H9 (cell line): Measurements from ENCODE around the gene ZFP62. TPM values are rescaled to one million over a fixed set of nuclear protein-coding genes. Genes with fewer than 3 reads are reported as not detected.

Source experiments
- DNase-seq: peaks from one replicate; pipeline ENCODE4 v3.0.0-alpha.2; 2017
- H2AFZ ChIP-seq: one replicate; pipeline ENCODE4 v1.6.1; 2013; ENCODE audit warnings: mild to moderate bottlenecking, low read length, control low read depth, moderate library complexity
- H2AK5ac ChIP-seq: 2 replicates; pipeline ENCODE4 v1.6.1; 2013; ENCODE audit warnings: low read length, control low read depth, mixed read lengths; ENCODE audit not compliant: insufficient read length
- H2BK120ac ChIP-seq: one replicate; pipeline ENCODE4 v1.6.1; 2013; ENCODE audit warnings: low read depth, mild to moderate bottlenecking, low read length, control low read depth, inconsistent platforms; ENCODE audit not compliant: poor library complexity, severe bottlenecking
- H2BK12ac ChIP-seq: 2 replicates; pipeline ENCODE4 v1.6.1; 2013; ENCODE audit warnings: low read length, control low read depth, mixed read lengths, low read depth; ENCODE audit not compliant: insufficient read length
- H2BK15ac ChIP-seq: 2 replicates; pipeline ENCODE4 v1.6.1; 2013; ENCODE audit warnings: low read depth, low read length, control low read depth
- H2BK20ac ChIP-seq: one replicate; pipeline ENCODE4 v1.6.1; 2013; ENCODE audit warnings: low read depth, mild to moderate bottlenecking, low read length, control low read depth, inconsistent platforms; ENCODE audit not compliant: poor library complexity, severe bottlenecking
- H2BK5ac ChIP-seq: 2 replicates; pipeline ENCODE4 v1.6.1; 2013; ENCODE audit warnings: low read length, control low read depth, mixed read lengths; ENCODE audit not compliant: insufficient read length
- H3K14ac ChIP-seq: 2 replicates; pipeline ENCODE4 v1.6.1; 2013; ENCODE audit warnings: low read length, control low read depth; ENCODE audit not compliant: insufficient read depth
- H3K18ac ChIP-seq: 2 replicates; pipeline ENCODE4 v1.6.1; 2013; ENCODE audit warnings: low read depth, mild to moderate bottlenecking, mixed read lengths, low read length, control low read depth; ENCODE audit not compliant: insufficient read length
- H3K23ac ChIP-seq: 2 replicates; pipeline ENCODE4 v1.6.1; 2013; ENCODE audit warnings: low read length, control low read depth, mixed read lengths, low read depth; ENCODE audit not compliant: insufficient read length
- H3K23me2 ChIP-seq: 2 replicates; pipeline ENCODE4 v1.6.1; 2013; ENCODE audit warnings: low read depth, mild to moderate bottlenecking, mixed read lengths, low read length, control low read depth; ENCODE audit not compliant: insufficient read length, poor library complexity, severe bottlenecking
- H3K27ac ChIP-seq: 2 replicates; pipeline ENCODE4 v1.5.1; 2013; ENCODE audit warnings: low read length, control low read depth, mixed read lengths, low read depth; ENCODE audit not compliant: insufficient read length
- H3K27me3 ChIP-seq: 2 replicates; pipeline ENCODE4 v1.6.1; 2013; ENCODE audit warnings: low read length, control low read depth, inconsistent platforms; ENCODE audit not compliant: insufficient read depth
- H3K4ac ChIP-seq: 2 replicates; pipeline ENCODE4 v1.6.1; 2013; ENCODE audit warnings: low read depth, mild to moderate bottlenecking, control low read depth, inconsistent platforms, low read length, moderate library complexity
- H3K4me1 ChIP-seq: 2 replicates; pipeline ENCODE4 v1.6.1; 2013; ENCODE audit warnings: low read length, control low read depth, inconsistent platforms; ENCODE audit not compliant: insufficient read depth
- H3K4me2 ChIP-seq: 2 replicates; pipeline ENCODE4 v1.6.1; 2013; ENCODE audit warnings: low read length, control low read depth, mixed read lengths; ENCODE audit not compliant: insufficient read length, insufficient read depth
- H3K56ac ChIP-seq: 2 replicates; pipeline ENCODE4 v1.6.1; 2013; ENCODE audit warnings: low read depth, mild to moderate bottlenecking, mixed read lengths, low read length, control low read depth; ENCODE audit not compliant: insufficient read length
- H3K79me1 ChIP-seq: 2 replicates; pipeline ENCODE4 v1.6.1; 2013; ENCODE audit warnings: low read depth, mild to moderate bottlenecking, moderate library complexity, low read length, control low read depth, inconsistent platforms; ENCODE audit not compliant: insufficient read depth, poor library complexity, severe bottlenecking
- H3K79me2 ChIP-seq: 2 replicates; pipeline ENCODE4 v1.6.1; 2013; ENCODE audit warnings: low read length, control low read depth, inconsistent platforms; ENCODE audit not compliant: insufficient read depth
- H3K9ac ChIP-seq: 2 replicates; pipeline ENCODE4 v1.6.1; 2013; ENCODE audit warnings: low read length, control low read depth, mixed read lengths; ENCODE audit not compliant: insufficient read length; ENCODE audit errors: extremely low read depth
- H3K9me3 ChIP-seq: one replicate; pipeline ENCODE4 v1.6.1; 2013; ENCODE audit warnings: low read depth, low read length, inconsistent platforms; ENCODE audit not compliant: control insufficient read depth
- H3T11ph ChIP-seq: one replicate; pipeline ENCODE4 v1.6.1; 2013; ENCODE audit warnings: mild to moderate bottlenecking, low read length, control low read depth, inconsistent platforms
- H4K20me1 ChIP-seq: one replicate; pipeline ENCODE4 v1.6.1; 2013; ENCODE audit not compliant: control insufficient read depth, insufficient read length, insufficient read depth
- H4K5ac ChIP-seq: 2 replicates; pipeline ENCODE4 v1.6.1; 2013; ENCODE audit warnings: low read depth, mild to moderate bottlenecking, mixed read lengths, low read length, control low read depth; ENCODE audit not compliant: insufficient read length
- H4K8ac ChIP-seq: replicated peaks from 2 replicates; pipeline ENCODE4 v1.6.1; 2013; ENCODE audit warnings: low read length, control low read depth, mixed read lengths, low read depth; ENCODE audit not compliant: insufficient read length
- H4K91ac ChIP-seq: 2 replicates; pipeline ENCODE4 v1.6.1; 2013; ENCODE audit warnings: low read depth, mild to moderate bottlenecking, moderate library complexity, mixed read lengths, low read length, control low read depth; ENCODE audit not compliant: insufficient read length
- H3K27ac Mint-ChIP-seq, 3 experiments: 2 replicates in 2 of 3; 3 replicates in 1 of 3; pipeline ENCODE4 v1.8.0; 2020 to 2021; ENCODE audit warnings: mixed read lengths in 3 of 3, mild to moderate bottlenecking in 1 of 3, moderate library complexity in 1 of 3
- H3K27me3 Mint-ChIP-seq: 2 replicates; pipeline ENCODE4 v1.8.0; 2021; ENCODE audit warnings: low read depth, mild to moderate bottlenecking, moderate library complexity, mixed read lengths
- H3K36me3 Mint-ChIP-seq, 3 experiments: 2 replicates in 2 of 3; 3 replicates in 1 of 3; pipeline ENCODE4 v1.8.0; 2020 to 2021; ENCODE audit warnings: low read depth in 3 of 3, mixed read lengths in 3 of 3; ENCODE audit not compliant: insufficient read depth in 1 of 3
- H3K4me1 Mint-ChIP-seq, 2 experiments: 2 replicates each; pipeline ENCODE4 v1.8.0; 2020; ENCODE audit warnings: mixed read lengths in 2 of 2
- H3K4me3 Mint-ChIP-seq, 2 experiments: 2 replicates in 1 of 2; 3 replicates in 1 of 2; pipeline ENCODE4 v1.8.0; 2020 to 2021; ENCODE audit warnings: mild to moderate bottlenecking in 2 of 2, mixed read lengths in 2 of 2, moderate library complexity in 1 of 2
- H3K9me3 Mint-ChIP-seq, 2 experiments: 2 replicates in 1 of 2; 3 replicates in 1 of 2; pipeline ENCODE4 v1.8.0; 2020; ENCODE audit warnings: mild to moderate bottlenecking in 2 of 2, mixed read lengths in 2 of 2, moderate library complexity in 1 of 2
- WGBS: extraction: QIAGEN DNeasy Blood & Tissue Kit; methylation state at CpG from one replicate; pipeline ENCODE4 v1.1.7; 2013; ENCODE audit warnings: missing lambda C conversion rate, low lambda C conversion rate, mixed read lengths; ENCODE audit not compliant: insufficient read length; ENCODE audit errors: extremely low coverage; 5-methylcytosine and 5-hydroxymethylcytosine counted together
- total RNA-seq: library from RNA; stranded (reverse); gene quantifications from 2 replicates; pipeline ENCODE4 v1.2.1, GENCODE V29; 2021
- TF ChIP-seq, protein P1 (sequence below): fragments of 200-600 bp; sonication (generic); conservative IDR thresholded peaks from 3 replicates; pipeline ENCODE4 v1.8.0; 2021; ENCODE audit warnings: antibody characterized with exemption, mild to moderate bottlenecking

Gene ZFP62
- total RNA-seq, 1 experiment from 2014 or later: 16.2 TPM

DNA sequence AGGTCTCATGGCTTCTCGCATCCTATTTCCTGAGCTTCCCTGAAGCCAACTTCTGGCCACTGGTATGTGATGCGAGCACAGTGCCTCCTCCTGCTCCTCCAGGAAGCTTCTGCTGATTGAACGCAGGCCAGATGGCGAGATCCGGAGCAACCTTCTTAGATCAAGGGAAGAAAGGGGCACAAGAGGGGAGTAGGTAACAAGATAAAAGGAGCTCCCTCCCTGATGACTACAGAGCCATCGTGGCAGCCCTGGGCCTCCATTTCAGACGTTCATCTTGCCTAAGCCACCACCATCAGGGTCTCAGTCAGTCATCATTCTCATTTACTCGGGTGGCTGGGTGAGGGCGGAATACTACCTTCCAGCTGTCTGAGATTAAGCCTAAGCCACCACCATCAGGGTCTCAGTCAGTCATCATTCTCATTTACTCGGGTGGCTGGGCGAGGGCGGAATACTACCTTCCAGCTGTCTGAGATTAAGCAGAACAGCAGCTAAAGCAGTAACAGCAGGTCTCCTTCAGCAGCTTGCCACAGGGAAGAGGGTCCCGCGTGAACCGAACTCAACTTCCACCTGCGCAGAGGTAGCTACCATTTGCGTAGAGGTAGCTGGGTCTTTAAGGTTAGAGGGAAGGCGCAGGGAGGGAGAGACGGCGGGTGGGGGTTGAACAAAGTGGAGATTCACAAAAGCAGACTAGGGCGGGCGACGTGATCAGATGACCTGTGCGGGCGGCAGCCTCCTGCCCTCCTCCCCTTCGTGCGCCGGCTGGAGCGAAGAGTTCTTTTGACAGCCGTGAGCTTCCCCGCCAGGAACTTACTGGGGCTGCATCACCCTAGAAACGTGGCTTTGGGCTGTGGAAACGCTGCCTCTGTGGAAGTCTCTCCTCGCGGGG is 30.6 kb downstream of the ZFP62 start:
- Histone ChIP-seq H2BK12ac (no peak overlapping the region), H3K23me2 (peaks cover 13% of the 10 kb centered on the region), H3K27me3 (peaks cover 9% of the 10 kb centered on the region), H2BK20ac (no peak overlapping the region), H2BK120ac (no peak overlapping the region), H3T11ph (no peak overlapping the region), H3K4ac (no peak overlapping the region), H4K91ac (no peak overlapping the region), H4K8ac (no peak overlapping the region), H3K4me2 (peak overlapping the region; percentile 93), H4K5ac (no peak overlapping the region), H3K56ac (no peak overlapping the region), H3K79me2 (no peaks in the 10 kb centered on the region), H3K27ac (no peak overlapping the region), H3K9ac (no peak overlapping the region), H2AK5ac (no peak overlapping the region), H2BK5ac (no peak overlapping the region), H3K23ac (no peak overlapping the region), H3K18ac (peak overlapping the region; percentile 99), H2BK15ac (no peak overlapping the region), H2AFZ (no peak overlapping the region), H4K20me1 (no peaks in the 10 kb centered on the region), H3K9me3 (peaks cover 9% of the 10 kb centered on the region), H3K79me1 (no peaks in the 10 kb centered on the region), H3K4me1 (no peaks in the 10 kb centered on the region), H3K14ac (peak overlapping the region; percentile 78; the same call in 1 of the 2 replicates)
- H3K36me3 Mint-ChIP-seq: peaks cover 22 to 24% (median 22%) of the 10 kb centered on the region in 3 experiments
- no CpG with 5 or more reads among the region's 35 CpGs for WGBS
- TF ChIP-seq, protein P1, sequence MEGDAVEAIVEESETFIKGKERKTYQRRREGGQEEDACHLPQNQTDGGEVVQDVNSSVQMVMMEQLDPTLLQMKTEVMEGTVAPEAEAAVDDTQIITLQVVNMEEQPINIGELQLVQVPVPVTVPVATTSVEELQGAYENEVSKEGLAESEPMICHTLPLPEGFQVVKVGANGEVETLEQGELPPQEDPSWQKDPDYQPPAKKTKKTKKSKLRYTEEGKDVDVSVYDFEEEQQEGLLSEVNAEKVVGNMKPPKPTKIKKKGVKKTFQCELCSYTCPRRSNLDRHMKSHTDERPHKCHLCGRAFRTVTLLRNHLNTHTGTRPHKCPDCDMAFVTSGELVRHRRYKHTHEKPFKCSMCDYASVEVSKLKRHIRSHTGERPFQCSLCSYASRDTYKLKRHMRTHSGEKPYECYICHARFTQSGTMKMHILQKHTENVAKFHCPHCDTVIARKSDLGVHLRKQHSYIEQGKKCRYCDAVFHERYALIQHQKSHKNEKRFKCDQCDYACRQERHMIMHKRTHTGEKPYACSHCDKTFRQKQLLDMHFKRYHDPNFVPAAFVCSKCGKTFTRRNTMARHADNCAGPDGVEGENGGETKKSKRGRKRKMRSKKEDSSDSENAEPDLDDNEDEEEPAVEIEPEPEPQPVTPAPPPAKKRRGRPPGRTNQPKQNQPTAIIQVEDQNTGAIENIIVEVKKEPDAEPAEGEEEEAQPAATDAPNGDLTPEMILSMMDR: no peak
- 0 out of 7 replicates have a peak overlapping the region, but pooled peaks of 2 of the 3 experiments have one; percentile 34 to 61 for H3K27ac Mint-ChIP-seq
- peak; percentile 67 for DNase-seq
- peaks cover 11 to 23% of the 10 kb centered on the region in 2 experiments for H3K4me1 Mint-ChIP-seq
- peak overlapping the region; percentile 84 to 93 for H3K4me3 Mint-ChIP-seq
- peaks cover 84% of the 10 kb centered on the region for H3K27me3 Mint-ChIP-seq
- H3K9me3 Mint-ChIP-seq: peaks cover 33 to 36% of the 10 kb centered on the region in 2 experiments
